Measurements from ENCODE around the gene KPNA3. TPM values are rescaled to one million over a fixed set of nuclear protein-coding genes. Genes with fewer than 3 reads are reported as not detected.

KPNA3 gene, protein sequence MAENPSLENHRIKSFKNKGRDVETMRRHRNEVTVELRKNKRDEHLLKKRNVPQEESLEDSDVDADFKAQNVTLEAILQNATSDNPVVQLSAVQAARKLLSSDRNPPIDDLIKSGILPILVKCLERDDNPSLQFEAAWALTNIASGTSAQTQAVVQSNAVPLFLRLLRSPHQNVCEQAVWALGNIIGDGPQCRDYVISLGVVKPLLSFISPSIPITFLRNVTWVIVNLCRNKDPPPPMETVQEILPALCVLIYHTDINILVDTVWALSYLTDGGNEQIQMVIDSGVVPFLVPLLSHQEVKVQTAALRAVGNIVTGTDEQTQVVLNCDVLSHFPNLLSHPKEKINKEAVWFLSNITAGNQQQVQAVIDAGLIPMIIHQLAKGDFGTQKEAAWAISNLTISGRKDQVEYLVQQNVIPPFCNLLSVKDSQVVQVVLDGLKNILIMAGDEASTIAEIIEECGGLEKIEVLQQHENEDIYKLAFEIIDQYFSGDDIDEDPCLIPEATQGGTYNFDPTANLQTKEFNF
- total RNA-seq: 10 to 100 TPM; 17.0 to 38.7 (median 19.6) TPM
- polyA plus RNA-seq: 10 to 100 TPM; 19.6 to 23.0 TPM
- total RNA-seq: 20.9 reads per million, percentile 51 among the genes with 10 or more reads in this experiment

GRCh38 chr13:49792550-49793324, at the start of gene KPNA3:
TSS of gene KPNA3 (minus strand) at chr13:49792682. CDS start at chr13:49792506, 176 bp downstream.
- DNase-seq (peak; percentile 86 to 97 (median 95)), ATAC-seq (peak; percentile 93)
- peaks cover 0 to 4% (median 0%) of the 10 kb centered on the region in 11 donors for H3K9me3 Mint-ChIP-seq
- ChIA-PET CTCF (interaction anchor here (0.5 to 1.6 kb wide), 4 partner anchors 11 to 334 kb away, joined by 3 to 7 read pairs (median 4); no protein-coding TSS in a partner anchor), POLR2A (interaction anchor here (0.7 to 4.2 kb wide), 17 partner anchors 8 to 1661 kb away, joined by 3 to 18 read pairs (median 4); partner anchors contain the start of genes CAB39L, EBPL, FNDC3A and INTS6)
- Histone ChIP-seq H3K9me3 (ENCODE audit: control insufficient read depth in 2 of 3, low read length in 3 of 3) (no peaks in the 10 kb centered on the region), H3K4me3 (ENCODE audit: low read length) (peak within 1 kb of the TSS; percentile 96), H3K36me3 (ENCODE audit: control insufficient read depth in 2 of 3, insufficient read depth in 3 of 3, low read length in 3 of 3) (no peaks in the 10 kb centered on the region), H3K4me1 (ENCODE audit: control insufficient read depth in 2 of 2, insufficient read depth in 2 of 2, low read length in 2 of 2) (peaks cover 19 to 23% of the 10 kb centered on the region in 2 donors), H3K27me3 (ENCODE audit: control insufficient read depth in 2 of 2, insufficient read depth in 2 of 2, low read length in 2 of 2) (no peaks in the 10 kb centered on the region), H3K27ac (ENCODE audit: low read depth, low read length) (peak within 1 kb of the TSS; percentile 80)
- H3K27ac Mint-ChIP-seq: peak within 1 kb of the TSS; percentile 91 to 98 (median 96)
- H3K27me3 Mint-ChIP-seq: peaks cover 2 to 8% (median 3%) of the 10 kb centered on the region in 5 donors
- peaks cover 19 to 42% (median 31%) of the 10 kb centered on the region in 7 donors for H3K4me1 Mint-ChIP-seq
- H3K36me3 Mint-ChIP-seq: peaks cover 0 to 9% (median 7%) of the 10 kb centered on the region in 5 donors
- H3K4me3 Mint-ChIP-seq: peak within 1 kb of the TSS; percentile 87 to 99 (median 96)
- intact Hi-C loops (cut with micrococcal nuclease): loop anchor here (1.0 to 10.0 kb wide), 24 partner anchors 50 to 1791 kb away; partner anchors contain the start of genes CAB39L (in 2 of the 2), EBPL (in 2 of the 2), INTS6 (in 2 of the 2) and RCBTB1 (in 2 of the 2)

DNA sequence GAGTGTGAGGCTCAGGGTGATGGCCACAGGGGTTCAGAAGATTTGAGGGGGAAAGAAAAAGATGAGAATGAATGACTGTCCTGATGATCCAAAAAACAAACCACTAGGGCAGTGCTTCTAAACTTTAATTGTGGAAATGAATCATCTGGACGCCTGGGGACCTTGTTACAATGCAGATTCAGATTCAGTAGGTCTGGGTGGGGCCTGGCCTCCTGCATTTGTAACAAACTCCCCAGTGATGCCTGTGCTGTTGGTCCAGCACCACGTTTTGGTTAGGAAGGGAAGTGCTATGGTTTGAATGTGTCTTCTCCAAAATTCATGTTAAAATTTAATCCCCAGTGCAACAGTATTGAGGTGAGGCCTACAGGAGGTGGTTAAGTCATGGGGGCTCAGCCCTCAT, 49.5 kb upstream of the KPNA3 start:
- Mint-ChIP-seq H3K4me1 (no peaks in the 10 kb centered on the region), H3K27me3 (no peaks in the 10 kb centered on the region), H3K27ac (no peak overlapping the region), H3K36me3 (no peaks in the 10 kb centered on the region), H3K9me3 (no peaks in the 10 kb centered on the region), H3K4me3 (peak overlapping the region in 1 of 10 donors; percentile 23)
- intact Hi-C loops (cut with micrococcal nuclease): no loop called here
- Histone ChIP-seq H3K27me3 (ENCODE audit: control insufficient read depth in 2 of 2, insufficient read depth in 2 of 2, low read length in 2 of 2) (no peaks in the 10 kb centered on the region), H3K9me3 (ENCODE audit: control insufficient read depth in 2 of 3, low read length in 3 of 3) (no peaks in the 10 kb centered on the region), H3K4me3 (ENCODE audit: low read length) (no peak overlapping the region), H3K36me3 (ENCODE audit: control insufficient read depth in 2 of 3, insufficient read depth in 3 of 3, low read length in 3 of 3) (no peaks in the 10 kb centered on the region), H3K27ac (ENCODE audit: low read depth, low read length) (no peak overlapping the region), H3K4me1 (ENCODE audit: control insufficient read depth in 2 of 2, insufficient read depth in 2 of 2, low read length in 2 of 2) (no peaks in the 10 kb centered on the region)
- POLR2A ChIA-PET: no interaction called here
- DNase-seq: no peak
- no peak for ATAC-seq
- CTCF ChIA-PET: no interaction called here

- intact Hi-C loops (cut with micrococcal nuclease): no loop called here
- Histone ChIP-seq H3K27ac (ENCODE audit: low read depth, low read length) (no peak overlapping the region), H3K4me3 (ENCODE audit: low read length) (no peak overlapping the region), H3K27me3 (ENCODE audit: control insufficient read depth in 2 of 2, insufficient read depth in 2 of 2, low read length in 2 of 2) (no peaks in the 10 kb centered on the region), H3K4me1 (ENCODE audit: control insufficient read depth in 2 of 2, insufficient read depth in 2 of 2, low read length in 2 of 2) (no peaks in the 10 kb centered on the region), H3K36me3 (ENCODE audit: control insufficient read depth in 2 of 3, insufficient read depth in 3 of 3, low read length in 3 of 3) (no peaks in the 10 kb centered on the region), H3K9me3 (ENCODE audit: control insufficient read depth in 2 of 3, low read length in 3 of 3) (no peaks in the 10 kb centered on the region)
- Mint-ChIP-seq H3K27ac (no peak overlapping the region), H3K4me3 (no peak overlapping the region), H3K27me3 (no peaks in the 10 kb centered on the region), H3K4me1 (no peaks in the 10 kb centered on the region), H3K36me3 (no peaks in the 10 kb centered on the region), H3K9me3 (no peaks in the 10 kb centered on the region)
- no peak for DNase-seq
- POLR2A ChIA-PET: no interaction called here
- CTCF ChIA-PET: no interaction called here
- no peak for ATAC-seq
These were observed 48.2 kb upstream of the KPNA3 start for GRCh38 chr13:49840675-49841074.

GRCh38 chr13:49840266-49840665, 47.8 kb upstream of the KPNA3 start:
- H3K9me3 Mint-ChIP-seq: no peaks in the 10 kb centered on the region
- Histone ChIP-seq H3K4me3 (ENCODE audit: low read length) (no peak overlapping the region), H3K27ac (ENCODE audit: low read depth, low read length) (no peak overlapping the region), H3K4me1 (ENCODE audit: control insufficient read depth in 2 of 2, insufficient read depth in 2 of 2, low read length in 2 of 2) (no peaks in the 10 kb centered on the region), H3K27me3 (ENCODE audit: control insufficient read depth in 2 of 2, insufficient read depth in 2 of 2, low read length in 2 of 2) (no peaks in the 10 kb centered on the region), H3K9me3 (ENCODE audit: control insufficient read depth in 2 of 3, low read length in 3 of 3) (no peaks in the 10 kb centered on the region), H3K36me3 (ENCODE audit: control insufficient read depth in 2 of 3, insufficient read depth in 3 of 3, low read length in 3 of 3) (no peaks in the 10 kb centered on the region)
- ChIA-PET CTCF (no interaction called here), POLR2A (no interaction called here)
- intact Hi-C loops (cut with micrococcal nuclease): no loop called here
- ATAC-seq (no peak), DNase-seq (no peak)
- no peaks in the 10 kb centered on the region for H3K27me3 Mint-ChIP-seq
- H3K4me3 Mint-ChIP-seq: no peak overlapping the region
- no peaks in the 10 kb centered on the region for H3K36me3 Mint-ChIP-seq
- no peak overlapping the region for H3K27ac Mint-ChIP-seq
- no peaks in the 10 kb centered on the region for H3K4me1 Mint-ChIP-seq

GRCh38 chr13:49838989-49839388, 46.5 kb upstream of the KPNA3 start:
- Mint-ChIP-seq H3K36me3 (no peaks in the 10 kb centered on the region), H3K9me3 (no peaks in the 10 kb centered on the region), H3K27ac (no peak overlapping the region), H3K4me3 (no peak overlapping the region), H3K27me3 (no peaks in the 10 kb centered on the region), H3K4me1 (no peaks in the 10 kb centered on the region)
- CTCF ChIA-PET: no interaction called here
- intact Hi-C loops (cut with micrococcal nuclease): no loop called here
- Histone ChIP-seq H3K27ac (ENCODE audit: low read depth, low read length) (no peak overlapping the region), H3K4me1 (ENCODE audit: control insufficient read depth in 2 of 2, insufficient read depth in 2 of 2, low read length in 2 of 2) (no peaks in the 10 kb centered on the region), H3K27me3 (ENCODE audit: control insufficient read depth in 2 of 2, insufficient read depth in 2 of 2, low read length in 2 of 2) (no peaks in the 10 kb centered on the region), H3K4me3 (ENCODE audit: low read length) (no peak overlapping the region), H3K9me3 (ENCODE audit: control insufficient read depth in 2 of 3, low read length in 3 of 3) (no peaks in the 10 kb centered on the region), H3K36me3 (ENCODE audit: control insufficient read depth in 2 of 3, insufficient read depth in 3 of 3, low read length in 3 of 3) (no peaks in the 10 kb centered on the region)
- ATAC-seq: no peak
- no peak for DNase-seq
- POLR2A ChIA-PET: interaction anchor here (0.6 kb wide), 1 partner anchor 622 kb away, joined by 4 read pairs; no protein-coding TSS in a partner anchor

DNA sequence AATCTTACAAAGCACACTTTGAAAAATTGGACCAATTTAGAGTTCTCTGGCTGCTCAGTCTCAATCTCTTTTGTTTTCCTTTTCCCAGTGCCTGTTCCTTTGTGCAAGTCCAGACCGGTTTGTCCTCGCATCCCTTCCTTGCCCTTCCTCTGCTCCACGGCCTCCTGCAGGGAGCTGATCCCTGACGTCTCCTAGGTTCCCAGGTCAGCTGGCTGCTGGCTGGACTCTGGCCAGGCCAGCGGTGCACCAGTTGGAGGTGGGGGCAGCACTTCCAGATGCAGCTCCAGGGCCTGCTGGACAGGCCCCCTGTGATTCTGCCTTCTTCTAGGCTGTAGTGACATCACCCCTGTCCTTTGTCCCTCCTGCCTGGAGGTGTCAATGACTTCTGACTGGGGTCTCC, 44.0 kb upstream of the KPNA3 start:
- Mint-ChIP-seq H3K9me3 (no peaks in the 10 kb centered on the region), H3K27ac (peak overlapping the region in 1 of 9 donors; percentile 44), H3K4me3 (no peak overlapping the region), H3K27me3 (peaks cover 0 to 9% (median 2%) of the 10 kb centered on the region in 5 donors), H3K36me3 (no peaks in the 10 kb centered on the region), H3K4me1 (peaks cover 0 to 4% (median 0%) of the 10 kb centered on the region in 7 donors)
- H3K4me1 ChIP-seq (ENCODE audit: control insufficient read depth in 2 of 2, insufficient read depth in 2 of 2, low read length in 2 of 2): no peaks in the 10 kb centered on the region
- ChIA-PET CTCF (no interaction called here), POLR2A (no interaction called here)
- intact Hi-C loops (cut with micrococcal nuclease): no loop called here
- no peak overlapping the region for H3K27ac ChIP-seq (ENCODE audit: low read depth, low read length)
- H3K27me3 ChIP-seq (ENCODE audit: control insufficient read depth in 2 of 2, insufficient read depth in 2 of 2, low read length in 2 of 2): no peaks in the 10 kb centered on the region
- H3K4me3 ChIP-seq (ENCODE audit: low read length): no peak overlapping the region
- DNase-seq: no peak
- ATAC-seq: no peak
- H3K36me3 ChIP-seq (ENCODE audit: control insufficient read depth in 2 of 3, insufficient read depth in 3 of 3, low read length in 3 of 3): no peaks in the 10 kb centered on the region
- H3K9me3 ChIP-seq (ENCODE audit: control insufficient read depth in 2 of 3, low read length in 3 of 3): no peaks in the 10 kb centered on the region

Measured in naive thymus-derived CD4-positive, alpha-beta T cell (primary cell).